ENCODE measurements around the gene MLST8. TPM values are rescaled to one million over a fixed set of nuclear protein-coding genes. Genes with fewer than 3 reads are reported as not detected.

The MLST8 gene
- polyA plus RNA-seq, 1 donor (not counting 4 experiments of a cell fraction or from before 2014, with no cell fraction given): 35.7 TPM

- H4K20me1 ChIP-seq (ENCODE audit: control insufficient read depth, extremely low read depth, insufficient read depth, low read length): no peaks in the 10 kb centered on the region
- no peak overlapping the region for H2AFZ ChIP-seq (ENCODE audit: control insufficient read depth, low read length)
- dilution Hi-C loops (cut with MboI; ENCODE audit: extremely low pct_ligation_motif_present, low sequenced_read_pairs): no loop called here
- H3K4me2 ChIP-seq (ENCODE audit: control insufficient read depth, extremely low read depth, insufficient read depth, low read depth, low read length): no peak overlapping the region
- TF ChIP-seq, protein P1, sequence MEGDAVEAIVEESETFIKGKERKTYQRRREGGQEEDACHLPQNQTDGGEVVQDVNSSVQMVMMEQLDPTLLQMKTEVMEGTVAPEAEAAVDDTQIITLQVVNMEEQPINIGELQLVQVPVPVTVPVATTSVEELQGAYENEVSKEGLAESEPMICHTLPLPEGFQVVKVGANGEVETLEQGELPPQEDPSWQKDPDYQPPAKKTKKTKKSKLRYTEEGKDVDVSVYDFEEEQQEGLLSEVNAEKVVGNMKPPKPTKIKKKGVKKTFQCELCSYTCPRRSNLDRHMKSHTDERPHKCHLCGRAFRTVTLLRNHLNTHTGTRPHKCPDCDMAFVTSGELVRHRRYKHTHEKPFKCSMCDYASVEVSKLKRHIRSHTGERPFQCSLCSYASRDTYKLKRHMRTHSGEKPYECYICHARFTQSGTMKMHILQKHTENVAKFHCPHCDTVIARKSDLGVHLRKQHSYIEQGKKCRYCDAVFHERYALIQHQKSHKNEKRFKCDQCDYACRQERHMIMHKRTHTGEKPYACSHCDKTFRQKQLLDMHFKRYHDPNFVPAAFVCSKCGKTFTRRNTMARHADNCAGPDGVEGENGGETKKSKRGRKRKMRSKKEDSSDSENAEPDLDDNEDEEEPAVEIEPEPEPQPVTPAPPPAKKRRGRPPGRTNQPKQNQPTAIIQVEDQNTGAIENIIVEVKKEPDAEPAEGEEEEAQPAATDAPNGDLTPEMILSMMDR (optimal IDR thresholded peaks at IDR 0.05 in 1 of 3, IDR thresholded peaks at IDR 0.05 in 1 of 3, conservative IDR thresholded peaks at IDR 0.05 in 1 of 3; ENCODE audit: extremely low read depth in 1 of 3, insufficient read depth in 2 of 3, low read length in 3 of 3): no peak
- TF ChIP-seq EZH2 (IDR thresholded peaks at IDR 0.05; ENCODE audit: low read length): no peak
- no peaks in the 10 kb centered on the region for H3K27me3 ChIP-seq (ENCODE audit: control insufficient read depth, extremely low read depth, insufficient read depth, low read length)
- no peak overlapping the region for H3K9ac ChIP-seq (ENCODE audit: control insufficient read depth, extremely low read depth, insufficient read depth, low read length)
- H3K9me1 ChIP-seq (ENCODE audit: control insufficient read depth, extremely low read depth, insufficient read depth, low read length): peaks cover 3% of the 10 kb centered on the region
- H3K27ac ChIP-seq (ENCODE audit: control insufficient read depth, insufficient read depth, low read length): no peak overlapping the region
- H3K4me1 ChIP-seq (ENCODE audit: control insufficient read depth, extremely low read depth, insufficient read depth, low read length): peaks cover 23% of the 10 kb centered on the region
- DNase-seq (ENCODE audit: low read depth, low spot score): no peak
- H3K9me3 ChIP-seq (ENCODE audit: control insufficient read depth, low read depth, low read length): no peaks in the 10 kb centered on the region
- no peak for FAIRE-seq
- no peak overlapping the region for H3K4me3 ChIP-seq (ENCODE audit: control insufficient read depth in 2 of 3, extremely low read depth in 1 of 3, insufficient read depth in 2 of 3, low read depth in 1 of 3, low read length in 3 of 3)
- H3K36me3 ChIP-seq (ENCODE audit: control insufficient read depth in 2 of 2, extremely low read depth in 1 of 2, insufficient read depth in 2 of 2, low read length in 2 of 2): peaks cover 7 to 28% of the 10 kb centered on the region in 2 experiments
- H3K79me2 ChIP-seq (ENCODE audit: control insufficient read depth, insufficient read depth, low read length): peaks cover 46% of the 10 kb centered on the region
These were observed 21.7 kb downstream of the MLST8 start for GRCh38 chr16:2226918-2227317.

DNA sequence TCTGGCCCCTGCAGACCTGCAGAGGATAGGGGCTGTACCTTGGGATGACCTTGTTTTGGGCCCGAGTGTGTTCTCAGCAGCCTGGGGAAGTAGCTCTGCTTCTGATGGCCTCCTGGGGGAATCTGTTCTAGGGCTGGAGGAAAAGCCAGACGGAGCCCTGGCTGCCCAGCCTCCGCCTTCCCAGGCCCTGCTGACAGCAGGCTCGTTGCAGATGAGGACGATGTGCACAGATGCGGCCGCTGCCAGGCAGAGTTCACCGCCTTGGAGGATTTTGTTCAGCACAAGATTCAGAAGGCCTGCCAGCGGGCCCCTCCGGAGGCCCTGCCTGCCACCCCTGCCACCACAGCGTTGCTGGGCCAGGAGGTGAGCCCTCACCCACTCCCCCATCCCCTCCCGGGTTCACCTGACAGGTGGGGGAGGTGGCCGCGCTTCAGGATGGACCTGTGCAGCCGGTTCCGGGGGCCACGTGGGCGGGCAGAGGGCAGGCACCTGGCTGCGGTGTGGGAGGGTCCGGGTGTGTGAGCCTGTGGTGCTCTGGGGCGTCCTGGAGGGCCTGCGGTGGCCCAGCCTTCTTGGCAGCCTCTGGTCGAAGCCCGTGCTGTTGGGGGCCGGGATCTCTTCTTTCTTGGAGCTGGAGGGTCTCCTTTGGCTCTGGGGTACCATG, 23.0 kb downstream of the MLST8 start:
- H3K4me3 ChIP-seq (ENCODE audit: control insufficient read depth in 2 of 3, extremely low read depth in 1 of 3, insufficient read depth in 2 of 3, low read depth in 1 of 3, low read length in 3 of 3): no peak overlapping the region
- peaks cover 21% of the 10 kb centered on the region for H3K4me1 ChIP-seq (ENCODE audit: control insufficient read depth, extremely low read depth, insufficient read depth, low read length)
- H3K9me1 ChIP-seq (ENCODE audit: control insufficient read depth, extremely low read depth, insufficient read depth, low read length): peaks cover 3% of the 10 kb centered on the region
- H3K27ac ChIP-seq (ENCODE audit: control insufficient read depth, insufficient read depth, low read length): no peak overlapping the region
- no peak for TF ChIP-seq EZH2 (IDR thresholded peaks at IDR 0.05; ENCODE audit: low read length)
- TF ChIP-seq, protein P1 (optimal IDR thresholded peaks at IDR 0.05 in 1 of 3, IDR thresholded peaks at IDR 0.05 in 1 of 3, conservative IDR thresholded peaks at IDR 0.05 in 1 of 3; ENCODE audit: extremely low read depth in 1 of 3, insufficient read depth in 2 of 3, low read length in 3 of 3): no peak
- dilution Hi-C loops (cut with MboI; ENCODE audit: extremely low pct_ligation_motif_present, low sequenced_read_pairs): no loop called here
- H2AFZ ChIP-seq (ENCODE audit: control insufficient read depth, low read length): no peak overlapping the region
- H3K4me2 ChIP-seq (ENCODE audit: control insufficient read depth, extremely low read depth, insufficient read depth, low read depth, low read length): no peak overlapping the region
- peaks cover 20 to 41% of the 10 kb centered on the region in 2 experiments for H3K36me3 ChIP-seq (ENCODE audit: control insufficient read depth in 2 of 2, extremely low read depth in 1 of 2, insufficient read depth in 2 of 2, low read length in 2 of 2)
- no peaks in the 10 kb centered on the region for H3K9me3 ChIP-seq (ENCODE audit: control insufficient read depth, low read depth, low read length)
- H3K27me3 ChIP-seq (ENCODE audit: control insufficient read depth, extremely low read depth, insufficient read depth, low read length): no peaks in the 10 kb centered on the region
- H3K79me2 ChIP-seq (ENCODE audit: control insufficient read depth, insufficient read depth, low read length): peaks cover 46% of the 10 kb centered on the region
- no peak overlapping the region for H3K9ac ChIP-seq (ENCODE audit: control insufficient read depth, extremely low read depth, insufficient read depth, low read length)
- no peak for FAIRE-seq
- no peak for DNase-seq (ENCODE audit: low read depth, low spot score)
- no peaks in the 10 kb centered on the region for H4K20me1 ChIP-seq (ENCODE audit: control insufficient read depth, extremely low read depth, insufficient read depth, low read length)

All from keratinocyte (primary cell).